Amniotic epithelial cell (primary cell): Measurements from ENCODE around the gene IL1RAP.

Experiments
- DNase-seq: peaks from one replicate; pipeline ENCODE4 v3.0.0-alpha.2; 2010; ENCODE audit warnings: low read depth

IL1RAP gene

GRCh38 chr3:190577225-190577624, 63.3 kb downstream of the IL1RAP start:
- DNase-seq = no peak

DNA sequence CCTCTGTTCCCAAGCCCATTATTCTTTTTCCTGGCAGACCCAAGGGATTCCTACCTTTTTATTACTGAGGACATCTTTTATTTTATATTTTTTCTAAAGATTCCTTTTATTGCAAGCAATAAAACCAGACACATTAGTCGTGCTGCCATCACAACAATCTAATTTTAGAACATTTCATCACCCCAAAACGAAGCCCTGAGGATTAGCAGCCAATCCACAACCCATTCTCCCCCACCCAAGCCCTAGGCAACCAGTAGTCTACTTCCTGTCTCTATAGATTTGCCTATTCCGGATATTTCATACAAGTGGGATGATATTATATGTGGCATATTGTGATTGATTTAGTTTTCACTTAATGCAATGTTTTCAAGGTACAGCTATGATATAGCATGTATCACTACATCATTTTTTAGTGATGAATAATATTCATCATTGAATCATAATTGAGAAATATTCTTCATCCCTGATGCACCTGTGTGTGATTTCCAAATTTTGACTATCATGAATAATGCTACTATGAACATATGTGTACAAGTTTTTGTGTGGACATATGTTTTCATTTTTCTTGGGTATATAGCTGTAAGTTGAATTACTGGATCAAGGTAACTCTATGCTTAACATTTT, 65.7 kb downstream of the IL1RAP start:
- no peak for DNase-seq

GRCh38 chr3:190580417-190580816, 66.5 kb downstream of the IL1RAP start:
- no peak for DNase-seq

GRCh38 chr3:190581041-190581541, 67.2 kb downstream of the IL1RAP start:
- DNase-seq = peak; percentile 83

- no peak for DNase-seq
Observed at GRCh38 chr3:190582667-190583066, 68.8 kb downstream of the IL1RAP start.

- peak; percentile 96 for DNase-seq
Observed at GRCh38 chr3:190585805-190586630, 72.1 kb downstream of the IL1RAP start.

- peak; percentile 66 for DNase-seq
Observed at GRCh38 chr3:190586631-190587011, 72.7 kb downstream of the IL1RAP start.

DNA sequence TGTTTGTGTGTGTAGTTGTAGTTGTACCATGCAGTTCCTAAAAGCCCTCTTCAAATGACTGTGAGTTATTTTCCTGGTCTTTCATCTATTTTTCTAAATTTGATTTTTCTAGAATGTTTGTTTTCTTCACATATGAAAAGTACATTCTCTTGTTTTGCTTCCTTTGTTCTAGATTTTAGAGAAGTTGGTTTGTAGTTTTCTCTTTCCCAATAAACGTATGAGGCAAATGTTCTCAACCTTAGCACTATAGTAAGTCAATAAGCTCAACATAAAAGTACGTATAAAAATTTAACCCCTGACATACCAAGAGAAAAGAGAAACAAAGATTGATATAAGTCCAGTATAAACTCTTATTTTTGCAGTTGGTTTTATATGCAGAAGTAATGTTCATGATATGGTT, 74.7 kb downstream of the IL1RAP start:
- no peak for DNase-seq

DNA sequence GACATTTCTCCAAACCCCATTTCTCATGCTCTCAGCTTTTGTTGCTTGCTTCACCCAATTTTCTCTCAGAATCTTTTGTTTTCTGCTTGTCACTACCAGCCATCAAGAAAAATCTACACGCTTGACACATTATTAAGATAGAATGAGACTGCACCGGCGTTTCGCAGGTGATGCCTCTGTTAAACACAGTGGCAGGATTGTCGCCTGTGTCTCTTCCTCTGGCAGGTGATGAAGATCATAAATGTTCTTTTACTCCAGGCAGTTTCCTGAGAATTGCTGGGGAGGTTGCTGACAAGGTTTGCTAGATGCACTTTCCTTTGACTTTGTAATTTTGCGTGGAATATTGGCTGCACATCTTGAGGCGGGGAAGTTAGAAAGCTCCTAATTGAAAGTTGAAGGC, 75.4 kb downstream of the IL1RAP start:
- no peak for DNase-seq

DNA sequence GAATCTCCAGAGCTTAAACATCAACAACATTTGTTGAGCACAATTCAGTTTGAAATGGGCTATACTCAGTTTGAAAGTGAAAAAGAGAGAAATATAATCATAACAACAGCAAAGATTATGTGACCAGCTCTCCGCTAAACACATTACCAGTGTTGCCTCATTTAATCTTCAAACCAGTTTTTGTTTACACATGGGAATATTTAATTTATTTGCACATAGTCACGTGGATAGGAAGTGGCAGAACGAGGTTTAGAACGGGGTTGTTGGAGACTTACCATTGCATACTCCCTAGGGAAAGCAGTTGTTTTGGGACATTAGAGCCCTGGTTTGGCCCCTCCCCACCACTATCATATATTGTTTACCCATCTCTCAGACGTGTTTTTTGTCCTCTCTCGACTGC, 77.2 kb downstream of the IL1RAP start:
- no peak for DNase-seq

DNA sequence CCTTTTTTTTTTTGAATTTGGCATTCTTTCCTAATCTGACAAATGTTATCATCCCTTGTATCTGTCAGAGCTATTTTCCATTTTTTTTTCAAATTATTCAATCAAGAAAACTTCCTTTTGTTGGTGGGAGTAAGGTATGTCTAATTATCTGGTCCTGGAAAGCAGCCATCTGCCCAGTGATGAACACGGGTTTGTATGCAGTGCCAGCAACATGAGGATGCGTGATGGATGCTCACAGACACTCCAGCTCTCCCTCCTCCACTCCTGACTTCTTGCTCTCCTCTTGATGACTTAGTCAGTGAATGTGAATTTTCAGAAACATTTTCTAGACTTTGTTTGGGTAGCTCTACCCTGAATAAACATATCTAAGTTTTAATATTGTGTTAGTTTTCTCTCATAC, 79.2 kb downstream of the IL1RAP start:
- peak; percentile 85 for DNase-seq

- DNase-seq = no peak
Observed at GRCh38 chr3:190594171-190594570, 80.3 kb downstream of the IL1RAP start.

DNA sequence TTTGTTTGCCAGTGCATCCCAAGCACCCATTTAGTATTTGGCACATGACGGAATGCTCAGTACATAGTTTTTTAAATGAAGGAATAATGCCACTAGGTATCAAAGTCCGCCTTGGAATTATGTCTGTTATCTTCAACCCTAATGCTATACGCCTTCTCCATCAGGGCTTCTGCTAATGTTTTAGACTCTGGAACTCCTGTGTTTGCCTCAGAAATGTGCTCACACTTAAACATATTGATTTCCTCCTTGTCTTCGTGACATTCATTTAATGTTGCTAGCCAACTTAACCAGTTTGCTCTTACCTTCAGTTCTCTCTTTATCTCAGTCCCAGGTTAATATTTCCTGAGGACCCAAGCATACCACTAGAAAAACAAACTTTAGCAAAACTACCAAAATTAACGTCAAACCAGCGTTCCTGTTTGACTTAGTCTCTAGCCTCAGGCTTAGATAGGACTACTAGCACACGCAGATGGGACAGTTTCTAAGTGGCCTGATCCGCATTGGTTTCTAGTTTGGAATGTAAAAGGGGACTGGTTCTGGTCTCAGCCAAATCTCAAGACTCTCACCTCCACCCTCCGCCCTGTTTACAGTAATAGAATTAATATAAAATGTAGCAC, 81.4 kb downstream of the IL1RAP start:
- no peak for DNase-seq

DNA sequence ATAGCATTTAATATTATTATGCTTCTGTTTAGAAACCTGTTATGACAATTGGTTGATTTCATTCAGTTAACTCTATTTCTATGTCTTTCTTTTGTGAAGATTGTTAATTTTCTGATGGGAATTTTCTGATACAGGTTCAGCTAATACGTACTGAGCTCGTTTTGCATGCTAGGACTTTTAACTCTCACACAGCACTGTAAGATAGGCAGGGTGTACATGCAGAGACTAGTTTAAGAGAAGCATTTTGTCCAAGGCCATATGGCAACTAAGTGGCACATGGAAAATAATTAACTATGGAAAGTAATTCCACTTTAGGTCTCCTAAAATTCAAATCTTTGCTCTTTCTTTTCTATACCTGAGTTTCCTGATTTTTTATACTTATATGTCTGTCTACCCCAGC, 81.9 kb downstream of the IL1RAP start:
- DNase-seq = no peak

DNA sequence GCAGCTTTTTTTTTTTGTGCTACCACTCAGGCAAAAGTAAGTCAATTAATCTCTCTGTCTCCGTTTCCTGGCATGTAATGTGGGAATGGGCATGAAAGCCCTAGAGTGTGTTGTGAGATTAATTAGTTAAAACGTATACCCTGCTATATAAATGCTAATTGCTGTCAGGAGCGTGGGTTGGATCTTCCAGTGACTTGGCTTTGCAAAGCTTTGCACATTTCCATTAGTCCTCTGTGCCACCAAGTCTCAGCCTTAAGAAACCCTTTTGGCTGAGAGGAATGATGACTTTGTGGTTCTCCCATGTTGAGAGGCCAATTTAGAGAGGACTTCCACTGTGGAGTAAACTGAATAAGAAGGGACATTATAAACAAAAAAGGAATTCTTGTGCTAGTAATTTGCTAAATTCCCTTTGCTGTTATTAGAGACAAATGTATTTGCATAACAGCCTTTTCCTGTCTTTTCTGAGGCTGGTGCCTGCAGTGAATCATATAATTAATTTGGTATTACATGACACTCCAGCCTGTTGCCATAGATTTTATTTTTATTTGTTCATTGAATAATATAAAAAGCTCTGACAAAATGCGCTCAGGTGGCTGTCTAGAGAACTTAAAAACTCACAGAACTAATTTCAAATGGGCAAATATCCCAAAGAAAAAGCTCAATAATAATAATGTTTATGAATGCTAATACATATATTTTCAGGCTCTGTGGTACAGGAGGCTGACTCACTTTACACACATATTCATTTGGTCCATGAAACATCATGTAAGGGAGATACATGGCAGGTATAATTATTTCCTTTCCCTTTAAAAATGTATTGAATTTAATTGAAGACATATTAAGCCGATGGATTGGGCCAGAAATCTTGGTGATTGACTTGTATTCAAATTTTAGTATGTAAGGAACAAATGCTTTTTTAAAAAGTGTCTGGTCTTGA, 82.7 kb downstream of the IL1RAP start:
- DNase-seq = no peak

- no peak for DNase-seq
Observed at GRCh38 chr3:190597291-190597690, 83.4 kb downstream of the IL1RAP start.

DNA sequence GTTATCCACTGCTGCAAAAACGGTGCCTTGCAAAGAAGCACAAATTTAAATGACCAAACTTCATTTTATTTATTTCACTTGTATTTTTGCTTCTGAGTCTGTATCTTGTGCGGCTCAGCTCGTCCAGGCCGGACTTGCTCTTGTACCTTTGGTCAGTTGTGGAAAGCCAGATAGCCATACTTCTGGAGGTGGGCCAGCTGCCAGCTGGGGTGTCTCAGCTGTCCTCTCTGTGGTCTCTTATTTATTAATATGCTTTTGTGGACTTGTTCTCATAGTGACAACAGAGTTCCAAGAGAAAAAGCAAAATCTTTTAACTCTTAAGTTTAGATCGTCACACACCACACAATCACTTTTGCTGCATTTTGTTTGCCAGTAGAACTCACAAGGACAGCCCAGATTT, 87.7 kb downstream of the IL1RAP start:
- DNase-seq = no peak

- no peak for DNase-seq
Observed at GRCh38 chr3:190605385-190605784, 91.5 kb downstream of the IL1RAP start.

DNA sequence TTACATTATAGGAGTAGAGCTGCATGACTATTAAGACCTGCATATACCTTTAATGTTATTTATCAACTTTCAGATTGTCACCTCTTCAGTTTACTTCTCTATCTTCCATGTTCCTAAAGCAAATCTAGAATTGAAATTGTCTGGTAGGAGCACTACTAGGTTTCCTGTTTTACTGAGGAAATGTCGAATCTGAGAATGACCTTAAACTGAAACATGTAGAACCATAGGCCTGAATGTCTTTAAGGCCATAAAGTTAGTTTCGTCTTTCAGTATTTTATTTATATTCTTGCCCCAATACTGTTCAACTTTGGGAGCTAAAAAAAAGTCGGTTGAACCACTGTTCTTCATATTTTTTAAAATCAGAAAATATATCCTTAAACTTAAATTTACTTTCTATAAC, 92.7 kb downstream of the IL1RAP start:
- DNase-seq = no peak

GRCh38 chr3:190607021-190607420, 93.1 kb downstream of the IL1RAP start:
- no peak for DNase-seq

DNA sequence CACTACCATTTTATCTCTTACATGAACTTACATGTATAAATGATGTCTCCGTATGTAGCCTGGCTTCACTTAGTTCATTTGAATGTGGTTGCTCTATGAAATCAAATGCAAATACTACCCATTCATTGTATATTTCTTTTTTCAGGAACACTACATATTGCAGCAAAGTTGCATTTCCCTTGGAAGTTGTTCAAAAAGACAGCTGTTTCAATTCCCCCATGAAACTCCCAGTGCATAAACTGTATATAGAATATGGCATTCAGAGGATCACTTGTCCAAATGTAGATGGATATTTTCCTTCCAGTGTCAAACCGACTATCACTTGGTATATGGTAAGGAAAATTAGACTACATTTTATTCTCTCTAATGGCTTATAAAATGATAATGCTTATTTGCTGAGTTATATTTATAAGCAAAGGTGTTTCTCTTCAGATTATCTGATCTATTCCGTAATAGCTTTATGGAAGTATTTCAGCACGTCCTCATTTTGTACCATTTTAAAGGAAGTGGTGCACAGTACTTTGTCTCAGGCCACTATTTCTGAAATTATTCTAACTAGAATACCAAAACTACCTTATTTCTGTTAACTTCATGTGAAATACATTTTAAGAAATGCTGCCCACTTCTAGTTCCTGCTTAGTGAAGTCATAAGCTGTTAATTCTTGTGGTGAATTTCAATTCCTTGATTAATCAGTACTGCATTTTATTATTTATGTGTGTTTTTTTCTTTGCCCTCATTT, 95.1 kb downstream of the IL1RAP start:
- no peak for DNase-seq
